Forelimb muscle (tissue), 1 donor: Measurements from ENCODE around the gene ACSS1. TPM values are rescaled to one million over a fixed set of nuclear protein-coding genes. Genes with fewer than 3 reads are reported as not detected.

ENCODE experiments used
- DNase-seq: peaks from one replicate; pipeline ENCODE4 v3.0.0-alpha.2; 2013; ENCODE audit warnings: low read depth
- polyA plus RNA-seq: library from polyadenylated mRNA; unstranded; fragments of 120-200 nt; gene quantifications from one replicate; pipeline ENCODE4 v1.2.1, GENCODE V29; 2013; ENCODE audit not compliant: insufficient read length

The ACSS1 gene
- polyA plus RNA-seq, 1 donor, result 16.5 TPM

GRCh38 chr20:25058847-25059810 lies 1.2 kb upstream of the ACSS1 start:
- no peak for DNase-seq

GRCh38 chr20:25057234-25058050 lies 497 bp downstream of the ACSS1 start:
- DNase-seq, result no peak

GRCh38 chr20:25056690-25057233 lies 1.2 kb downstream of the ACSS1 start:
- no peak for DNase-seq

GRCh38 chr20:25055711-25056495 lies 2.0 kb downstream of the ACSS1 start:
- DNase-seq, result no peak

- DNase-seq, result no peak
Observed at GRCh38 chr20:25054995-25055629, 2.8 kb downstream of the ACSS1 start.

- DNase-seq, result no peak
Observed at GRCh38 chr20:25054096-25054820, 3.7 kb downstream of the ACSS1 start.

- DNase-seq, result peak; percentile 70
Observed at GRCh38 chr20:25053255-25054031, 4.5 kb downstream of the ACSS1 start.

- DNase-seq, result no peak
Observed at GRCh38 chr20:25052255-25053194, 5.4 kb downstream of the ACSS1 start.

GRCh38 chr20:25051386-25052155 lies 6.4 kb downstream of the ACSS1 start:
- DNase-seq, result no peak

GRCh38 chr20:25050501-25051350 lies 7.2 kb downstream of the ACSS1 start:
- no peak for DNase-seq

GRCh38 chr20:25050082-25050481 lies 7.9 kb downstream of the ACSS1 start:
- no peak for DNase-seq

- no peak for DNase-seq
Observed at GRCh38 chr20:25049261-25050060, 8.5 kb downstream of the ACSS1 start.

GRCh38 chr20:25048519-25048952 lies 9.4 kb downstream of the ACSS1 start:
- no peak for DNase-seq

- DNase-seq, result no peak
Observed at GRCh38 chr20:25047766-25048165, 10.2 kb downstream of the ACSS1 start.
